Ovary (tissue), 9 donors: ENCODE measurements around the gene CCDC83. TPM values are rescaled to one million over a fixed set of nuclear protein-coding genes. Genes with fewer than 3 reads are reported as not detected.
"Not testable (repeated sequence)": the region's sequence is repeated elsewhere in the genome, so short reads cannot be mapped to it uniquely, and the experiment has no call there.

Experiments
- DNase-seq, 5 donors: peaks; one replicate each; pipeline ENCODE4 v3.0.0-alpha.2; 2019 to 2020
- H3K27ac ChIP-seq, 2 donors: fragments of 200-600 bp; one replicate each; pipeline versions ENCODE4 v1.5.1 to v1.8.0; 2019 to 2022
- H3K27me3 ChIP-seq: fragments of 200-600 bp; one replicate; pipeline ENCODE4 v1.8.0; 2022
- H3K36me3 ChIP-seq: fragments of 200-600 bp; sonication (generic); one replicate; pipeline ENCODE4 v1.5.1; 2019
- H3K4me1 ChIP-seq: one replicate; pipeline ENCODE4 v1.8.1; 2013; ENCODE audit warnings: mild to moderate bottlenecking, moderate library complexity; ENCODE audit not compliant: insufficient read depth
- H3K4me3 ChIP-seq: fragments of 200-600 bp; sonication (generic); one replicate; pipeline ENCODE4 v1.5.1; 2017
- H3K9me3 ChIP-seq, 2 donors: fragments of 200-600 bp in 1 of 2; sonication (generic) in 1 of 2; one replicate each; pipeline versions ENCODE4 v1.5.1 to v1.8.1; 2013 to 2019; ENCODE audit warnings: mild to moderate bottlenecking in 1 of 2, moderate library complexity in 1 of 2
- CTCF ChIP-seq, 3 donors: fragments of 450-650 bp in 2 of 3; fragments of 200-600 bp in 1 of 3; IDR thresholded peaks; one replicate each; pipeline versions ENCODE4 v1.5.1 to v1.8.0; 2016 to 2022; ENCODE audit warnings: antibody characterized with exemption in 3 of 3, mild to moderate bottlenecking in 1 of 3
- EP300 ChIP-seq: sonication (generic); formaldehyde crosslinking; IDR thresholded peaks from one replicate; pipeline ENCODE4 v1.6.1; 2017; ENCODE audit warnings: antibody characterized with exemption
- POLR2A ChIP-seq: fragments of 450-650 bp; IDR thresholded peaks from one replicate; pipeline ENCODE4 v1.6.1; 2017; ENCODE audit warnings: antibody characterized with exemption, mild to moderate bottlenecking, moderate library complexity
- WGBS, 3 donors: extraction: QIAGEN DNeasy Blood & Tissue Kit in 1 of 3; methylation state at CpG; one replicate each; pipeline versions ENCODE4 v1.1.5 to v1.1.7; 2013 to 2017; 5-methylcytosine and 5-hydroxymethylcytosine counted together
- intact Hi-C, 4 donors: fragments of 100-400 bp; cut with DNase I; formaldehyde crosslinking; loops; one replicate each; pipeline versions ENCODE4 v1.11.0 to v1.15.1; 2022 to 2023
- polyA plus RNA-seq, 2 donors: library from polyadenylated mRNA; stranded (reverse); fragments of 200-250 nt in 1 of 2; fragments of 350-450 nt in 1 of 2; fragmentation: Illumina TruSeq in 1 of 2; extraction: RNeasy Lipid Tissue Mini Kit (QIAGEN cat#74804) in 1 of 2; gene quantifications; one replicate each; pipeline ENCODE4 v1.2.3, GENCODE V29; 2013 to 2014
- total RNA-seq, 7 donors: library from RNA; depleted of rRNA in 2 of 7; stranded (reverse); fragments of >200 nt in 2 of 7; fragmentation: NEBNext Ultra II Directional in 3 of 7; extraction: Animal tissue kit (Norgen Biotek cat#: 25700) in 3 of 7; gene quantifications; one replicate each; pipeline versions ENCODE4 v1.1.0 to v1.2.4, GENCODE V29; 2016 to 2023
- donor health status: DM: no; HTN: no; CAD: no; lungs with moderate emphysema.
- donor health status: DM: no; HTN: no; CAD: no.
- donor health status: Bipolar disorder and iron deficiency.
- donor health status: DM: yes; HTN: yes; CAD: no.
- donor health status: DM: no; HTN: no; CAD: no.
- donor health status: DM: yes; HTN: yes; CAD: no.

The CCDC83 gene
- total and polyA plus RNA-seq, 9 donors, result not detected

- Histone ChIP-seq H3K4me3 (no peak overlapping the region), H3K4me1 (no peaks in the 10 kb centered on the region), H3K9me3 (no peaks in the 10 kb centered on the region), H3K36me3 (no peaks in the 10 kb centered on the region), H3K27ac (no peak overlapping the region), H3K27me3 (no peaks in the 10 kb centered on the region)
- no peak for DNase-seq
- 96 to 98% (median 97%) methylated on average over 1 of the region's 1 CpG for WGBS, 3 donors
- no peak for TF ChIP-seq POLR2A
- no peak for TF ChIP-seq EP300
- no peak for TF ChIP-seq CTCF (IDR thresholded peaks at IDR 0.05)
- intact Hi-C loops, result no loop called here
Measured at GRCh38 chr11:85835263-85835662, 19.9 kb upstream of the CCDC83 start.

GRCh38 chr11:85835729-85836128 lies 19.5 kb upstream of the CCDC83 start:
- Histone ChIP-seq H3K27me3 (no peaks in the 10 kb centered on the region), H3K9me3 (no peaks in the 10 kb centered on the region), H3K4me3 (no peak overlapping the region), H3K36me3 (no peaks in the 10 kb centered on the region), H3K27ac (no peak overlapping the region), H3K4me1 (no peaks in the 10 kb centered on the region)
- intact Hi-C loops, result no loop called here
- 76 to 86% (median 85%) methylated on average over 3 of the region's 3 CpGs for WGBS, 3 donors
- no peak for TF ChIP-seq POLR2A
- TF ChIP-seq EP300, result no peak
- no peak for TF ChIP-seq CTCF (IDR thresholded peaks at IDR 0.05)
- no peak for DNase-seq

GRCh38 chr11:85840932-85841331 lies 14.3 kb upstream of the CCDC83 start:
- H3K36me3 ChIP-seq, H3K27ac ChIP-seq, H3K4me1 ChIP-seq, H3K9me3 ChIP-seq, H3K4me3 ChIP-seq, DNase-seq, intact Hi-C loops, H3K27me3 ChIP-seq: not testable (repeated sequence)

- TF ChIP-seq EP300 (no peak), POLR2A (no peak)
- DNase-seq, result no peak
- Histone ChIP-seq H3K36me3 (no peaks in the 10 kb centered on the region), H3K4me3 (no peak overlapping the region), H3K9me3 (no peaks in the 10 kb centered on the region), H3K27me3 (no peaks in the 10 kb centered on the region), H3K27ac (no peak overlapping the region), H3K4me1 (no peaks in the 10 kb centered on the region)
- intact Hi-C loops, result no loop called here
- 91 to 96% (median 92%) methylated on average over 3 of the region's 3 CpGs for WGBS, 3 donors
Measured at GRCh38 chr11:85843929-85844328, 11.3 kb upstream of the CCDC83 start.

GRCh38 chr11:85844439-85845123 lies 10.6 kb upstream of the CCDC83 start:
- H3K27ac ChIP-seq, result no peak overlapping the region
- WGBS, 3 donors, result 58 to 64% (median 62%) methylated on average over 2 of the region's 2 CpGs

More at GRCh38 chr11:85844439-85845123, 10.6 kb upstream of the CCDC83 start:
- intact Hi-C loops, result no loop called here
- DNase-seq, result no peak
- H3K4me1 ChIP-seq, result no peaks in the 10 kb centered on the region
- H3K27me3 ChIP-seq, result no peaks in the 10 kb centered on the region
- TF ChIP-seq POLR2A (no peak), EP300 (no peak), CTCF (IDR thresholded peaks at IDR 0.05) (no peak)
- no peak overlapping the region for H3K4me3 ChIP-seq
- H3K36me3 ChIP-seq, result no peaks in the 10 kb centered on the region
- no peaks in the 10 kb centered on the region for H3K9me3 ChIP-seq
